ENCODE results near the gene STON1. TPM values are rescaled to one million over a fixed set of nuclear protein-coding genes. Genes with fewer than 3 reads are reported as not detected.

The STON1 gene
- total RNA-seq, 4 donors from 2014 or later: 4.1 to 9.7 (median 8.1) TPM

DNA sequence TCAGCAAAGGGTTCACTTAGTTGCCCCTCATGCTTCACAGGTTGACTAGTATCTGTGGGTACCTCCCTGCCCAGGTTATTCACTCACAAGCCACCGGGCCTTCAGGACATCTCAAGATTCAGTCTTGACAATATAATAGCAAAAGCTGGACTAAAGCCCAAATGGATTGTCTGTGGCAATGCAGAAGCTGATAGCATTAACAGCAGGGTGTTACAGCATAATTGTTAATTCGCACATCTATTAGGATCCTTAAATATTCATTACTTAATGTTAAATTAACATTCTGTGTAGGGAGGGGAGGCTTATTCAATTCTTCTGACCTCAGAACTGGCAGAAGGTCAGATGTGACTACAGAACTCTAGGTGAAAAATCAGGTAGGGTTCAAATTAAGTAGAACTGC, 67.5 kb downstream of the STON1 start:
- DNase-seq (ENCODE audit: low spot score in 2 of 2): no peak
- intact Hi-C loops (cut with DNase I; ENCODE audit: low total_unique reads): no loop called here
- H3K4me3 ChIP-seq (ENCODE audit: low read depth, poor library complexity, severe bottlenecking): no peak overlapping the region
- 67 to 81% methylated on average over 2 of the region's 2 CpGs for WGBS, 2 donors
- TF ChIP-seq POLR2A (IDR thresholded peaks at IDR 0.05): no peak
- TF ChIP-seq, protein P1, sequence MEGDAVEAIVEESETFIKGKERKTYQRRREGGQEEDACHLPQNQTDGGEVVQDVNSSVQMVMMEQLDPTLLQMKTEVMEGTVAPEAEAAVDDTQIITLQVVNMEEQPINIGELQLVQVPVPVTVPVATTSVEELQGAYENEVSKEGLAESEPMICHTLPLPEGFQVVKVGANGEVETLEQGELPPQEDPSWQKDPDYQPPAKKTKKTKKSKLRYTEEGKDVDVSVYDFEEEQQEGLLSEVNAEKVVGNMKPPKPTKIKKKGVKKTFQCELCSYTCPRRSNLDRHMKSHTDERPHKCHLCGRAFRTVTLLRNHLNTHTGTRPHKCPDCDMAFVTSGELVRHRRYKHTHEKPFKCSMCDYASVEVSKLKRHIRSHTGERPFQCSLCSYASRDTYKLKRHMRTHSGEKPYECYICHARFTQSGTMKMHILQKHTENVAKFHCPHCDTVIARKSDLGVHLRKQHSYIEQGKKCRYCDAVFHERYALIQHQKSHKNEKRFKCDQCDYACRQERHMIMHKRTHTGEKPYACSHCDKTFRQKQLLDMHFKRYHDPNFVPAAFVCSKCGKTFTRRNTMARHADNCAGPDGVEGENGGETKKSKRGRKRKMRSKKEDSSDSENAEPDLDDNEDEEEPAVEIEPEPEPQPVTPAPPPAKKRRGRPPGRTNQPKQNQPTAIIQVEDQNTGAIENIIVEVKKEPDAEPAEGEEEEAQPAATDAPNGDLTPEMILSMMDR (IDR thresholded peaks at IDR 0.05): no peak

DNA sequence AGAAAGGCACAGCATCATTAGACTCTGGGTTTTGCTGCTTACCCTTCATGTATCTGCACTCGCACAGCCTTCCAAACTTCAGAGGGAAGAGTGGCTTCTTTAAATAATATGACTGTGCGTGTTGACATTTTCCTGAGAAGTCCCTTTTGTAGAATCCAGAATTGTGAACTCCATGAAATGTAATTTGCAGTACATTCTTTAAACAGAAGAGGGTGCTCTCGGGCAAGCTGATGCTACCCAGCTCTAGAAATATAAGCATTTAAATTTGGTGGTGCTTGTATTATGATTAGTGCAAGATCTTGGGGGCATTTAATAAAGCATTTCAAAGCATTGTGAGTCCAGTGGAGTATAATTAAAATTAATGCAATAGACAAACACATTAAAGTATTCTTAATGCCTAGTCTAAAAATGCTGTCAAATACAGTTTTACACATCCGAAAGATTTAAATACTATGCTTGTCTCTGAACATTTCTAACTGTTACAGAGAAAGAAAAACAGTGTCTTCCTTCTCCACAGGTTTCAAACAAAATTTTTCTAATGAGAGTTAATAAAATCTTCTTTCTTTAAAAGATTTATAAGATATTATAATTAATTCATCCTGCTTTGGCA, 70.4 kb downstream of the STON1 start:
- no peak for DNase-seq (ENCODE audit: low spot score in 2 of 2)
- TF ChIP-seq, protein P1 (IDR thresholded peaks at IDR 0.05): no peak
- TF ChIP-seq POLR2A (IDR thresholded peaks at IDR 0.05): no peak
- intact Hi-C loops (cut with DNase I; ENCODE audit: low total_unique reads): no loop called here
- 37 to 42% methylated on average over 4 of the region's 4 CpGs for WGBS, 2 donors
- H3K4me3 ChIP-seq (ENCODE audit: low read depth, poor library complexity, severe bottlenecking): no peak overlapping the region

DNA sequence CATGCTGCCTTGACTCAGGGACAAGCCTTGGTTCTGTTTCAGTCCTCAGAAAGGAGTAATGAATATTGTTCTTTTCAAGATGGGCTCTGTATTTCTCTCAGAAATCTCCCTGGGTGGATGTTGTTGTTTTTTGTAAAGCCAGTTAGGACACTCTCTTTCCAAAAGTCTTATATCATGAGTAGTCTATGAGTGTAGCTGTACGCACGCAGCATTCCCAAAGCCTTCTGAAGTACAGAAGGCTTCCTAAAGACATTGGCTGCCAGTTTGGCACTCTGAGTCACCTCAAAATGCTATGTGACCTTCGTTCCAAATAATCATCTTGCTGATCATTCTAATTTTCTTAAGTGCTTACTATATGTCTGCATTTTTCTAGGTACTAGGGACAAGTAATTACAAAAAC, 71.0 kb downstream of the STON1 start:
- intact Hi-C loops (cut with DNase I; ENCODE audit: low total_unique reads): no loop called here
- H3K4me3 ChIP-seq (ENCODE audit: low read depth, poor library complexity, severe bottlenecking): no peak overlapping the region
- no peak for DNase-seq (ENCODE audit: low spot score in 2 of 2)
- no peak for TF ChIP-seq POLR2A (IDR thresholded peaks at IDR 0.05)
- TF ChIP-seq, protein P1 (IDR thresholded peaks at IDR 0.05): no peak
- WGBS, 2 donors: 66 to 70% methylated on average over 3 of the region's 3 CpGs

DNA sequence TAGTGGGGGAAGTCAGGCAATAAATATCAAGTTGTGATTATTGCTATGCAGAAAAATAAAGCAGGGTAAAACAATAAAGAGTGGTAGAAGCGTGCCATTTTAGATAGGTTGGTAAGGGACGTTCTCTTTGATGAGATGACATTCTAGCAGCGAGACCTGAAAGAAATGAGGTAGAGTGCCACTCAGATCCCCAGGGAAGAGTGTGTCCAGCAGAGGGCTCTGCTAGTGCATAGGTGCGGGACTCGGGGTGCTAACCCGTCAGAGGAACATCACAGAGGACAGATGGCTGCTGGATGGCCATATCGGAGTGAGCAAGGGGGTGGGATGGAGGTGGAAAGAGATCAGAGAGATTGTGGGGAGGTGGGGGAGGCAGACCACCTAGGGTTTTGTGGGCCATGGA, 71.4 kb downstream of the STON1 start:
- intact Hi-C loops (cut with DNase I; ENCODE audit: low total_unique reads): no loop called here
- 58% methylated on average over 7 of the region's 7 CpGs for WGBS, 2 donors
- H3K4me3 ChIP-seq (ENCODE audit: low read depth, poor library complexity, severe bottlenecking): no peak overlapping the region
- TF ChIP-seq, protein P1 (IDR thresholded peaks at IDR 0.05): no peak
- TF ChIP-seq POLR2A (IDR thresholded peaks at IDR 0.05): no peak
- no peak for DNase-seq (ENCODE audit: low spot score in 2 of 2)

DNA sequence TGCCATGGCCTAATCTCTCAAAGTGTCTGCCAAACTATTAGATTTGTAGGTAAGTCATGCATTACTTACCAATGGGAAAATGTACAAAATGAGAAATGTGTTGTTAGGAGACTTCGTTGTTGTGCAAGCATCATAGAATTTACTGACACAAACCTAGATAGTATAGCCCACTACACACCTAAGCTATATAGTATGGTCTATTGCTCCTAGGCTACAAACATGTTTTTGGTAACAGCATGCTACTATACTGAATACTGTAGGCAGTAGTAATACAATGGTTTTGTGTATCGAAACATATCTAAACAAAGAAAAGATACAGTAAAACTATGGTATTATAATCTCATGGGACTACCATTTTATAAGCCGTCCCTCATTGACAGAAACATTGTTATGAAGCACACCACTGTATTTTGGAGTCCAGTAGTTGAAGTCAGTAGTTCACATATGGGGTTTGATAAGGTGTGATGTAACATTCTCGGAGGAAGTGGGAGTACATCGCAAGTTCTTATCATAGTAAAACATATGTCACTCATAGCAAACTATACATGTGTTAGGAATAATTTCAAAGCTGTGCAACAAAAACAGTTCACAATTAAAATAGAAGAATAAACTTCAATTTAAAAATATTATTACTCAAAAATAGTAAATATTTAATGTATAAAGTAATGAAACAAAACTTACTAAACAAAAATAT, 75.7 kb downstream of the STON1 start:
- no peak for DNase-seq (ENCODE audit: low spot score in 2 of 2)
- H3K4me3 ChIP-seq (ENCODE audit: low read depth, poor library complexity, severe bottlenecking): no peak overlapping the region
- 84 to 91% methylated on average over 5 of the region's 5 CpGs for WGBS, 2 donors
- intact Hi-C loops (cut with DNase I; ENCODE audit: low total_unique reads): no loop called here
- no peak for TF ChIP-seq POLR2A (IDR thresholded peaks at IDR 0.05)
- TF ChIP-seq, protein P1 (IDR thresholded peaks at IDR 0.05): no peak
